T1000 (cell line): ENCODE results near the gene CHMP2B.
"Not testable (repeated sequence)": the region's sequence is repeated elsewhere in the genome, so short reads cannot be mapped to it uniquely, and the experiment has no call there.

Source experiments
- DNase-seq: peaks from one replicate; lab custom pipeline; 2025; ENCODE audit warnings: mixed read lengths; lab: John Stamatoyannopoulos, UW

CHMP2B gene

GRCh38 chr3:87233805-87234204 is 6.7 kb downstream of the CHMP2B start:
- no peak for DNase-seq

- no peak for DNase-seq
Observed at GRCh38 chr3:87236093-87236492, 9.0 kb downstream of the CHMP2B start.

- no peak for DNase-seq
Observed at GRCh38 chr3:87246662-87247429, 19.7 kb downstream of the CHMP2B start.

GRCh38 chr3:87247430-87247773 is 20.3 kb downstream of the CHMP2B start:
- no peak for DNase-seq

GRCh38 chr3:87248231-87248630 is 21.1 kb downstream of the CHMP2B start:
- DNase-seq, result not testable (repeated sequence)

GRCh38 chr3:87248831-87249230 is 21.7 kb downstream of the CHMP2B start:
- no peak for DNase-seq

GRCh38 chr3:87250009-87250408 is 22.9 kb downstream of the CHMP2B start:
- no peak for DNase-seq

- DNase-seq, result peak; percentile 16
Observed at GRCh38 chr3:87260270-87260669, 33.2 kb downstream of the CHMP2B start.

- no peak for DNase-seq
Observed at GRCh38 chr3:87261925-87262324, 34.8 kb downstream of the CHMP2B start.

GRCh38 chr3:87267953-87268645 is 41.0 kb downstream of the CHMP2B start:
- no peak for DNase-seq

GRCh38 chr3:87268646-87269211 is 41.6 kb downstream of the CHMP2B start:
- no peak for DNase-seq

GRCh38 chr3:87269723-87270122 is 42.6 kb downstream of the CHMP2B start:
- no peak for DNase-seq

GRCh38 chr3:87270908-87271700 is 44.0 kb downstream of the CHMP2B start:
- no peak for DNase-seq

GRCh38 chr3:87272718-87273341 is 45.7 kb downstream of the CHMP2B start:
- DNase-seq, result no peak

- no peak for DNase-seq
Observed at GRCh38 chr3:87276484-87276883, 49.4 kb downstream of the CHMP2B start, which contains the start of gene POU1F1. Gene POU1F1, minus strand, starts transcription at chr3:87276584. Its CDS starts 122 bp downstream, at chr3:87276462.

GRCh38 chr3:87287011-87287410 is 59.9 kb downstream of the CHMP2B start:
- no peak for DNase-seq

GRCh38 chr3:87288446-87288845 is 61.3 kb downstream of the CHMP2B start:
- no peak for DNase-seq

- no peak for DNase-seq
Observed at GRCh38 chr3:87298111-87298718, 71.1 kb downstream of the CHMP2B start.

GRCh38 chr3:87305031-87305430 is 77.9 kb downstream of the CHMP2B start:
- DNase-seq, result not testable (repeated sequence)
